SK-N-MC (cell line): ENCODE results near the gene LRRC28.

ENCODE experiments used
- EZH2 ChIP-seq: fragments of 200-600 bp; sonication (generic); IDR thresholded peaks from one replicate; pipeline ENCODE4 v1.6.1; 2017; ENCODE audit warnings: antibody characterized with exemption
- POLR2AphosphoS5 ChIP-seq: IDR thresholded peaks from 2 replicates; pipeline ENCODE4 v1.6.1; 2012; ENCODE audit warnings: mild to moderate bottlenecking, low read depth, low read length, borderline replicate concordance

GRCh38 chr15:99239545-99240198, 11.6 kb upstream of the LRRC28 start:
- TF ChIP-seq EZH2 = no peak
- no peak for TF ChIP-seq POLR2AphosphoS5
